GM15510 (cell line): ENCODE measurements around the gene TMEM272.

ENCODE experiments used
- POLR2A ChIP-seq: IDR thresholded peaks from 3 replicates; pipeline ENCODE4 v1.6.1; 2011; ENCODE audit warnings: borderline replicate concordance; ENCODE audit not compliant: insufficient read length; ENCODE audit errors: extremely low read depth

TMEM272 gene

DNA sequence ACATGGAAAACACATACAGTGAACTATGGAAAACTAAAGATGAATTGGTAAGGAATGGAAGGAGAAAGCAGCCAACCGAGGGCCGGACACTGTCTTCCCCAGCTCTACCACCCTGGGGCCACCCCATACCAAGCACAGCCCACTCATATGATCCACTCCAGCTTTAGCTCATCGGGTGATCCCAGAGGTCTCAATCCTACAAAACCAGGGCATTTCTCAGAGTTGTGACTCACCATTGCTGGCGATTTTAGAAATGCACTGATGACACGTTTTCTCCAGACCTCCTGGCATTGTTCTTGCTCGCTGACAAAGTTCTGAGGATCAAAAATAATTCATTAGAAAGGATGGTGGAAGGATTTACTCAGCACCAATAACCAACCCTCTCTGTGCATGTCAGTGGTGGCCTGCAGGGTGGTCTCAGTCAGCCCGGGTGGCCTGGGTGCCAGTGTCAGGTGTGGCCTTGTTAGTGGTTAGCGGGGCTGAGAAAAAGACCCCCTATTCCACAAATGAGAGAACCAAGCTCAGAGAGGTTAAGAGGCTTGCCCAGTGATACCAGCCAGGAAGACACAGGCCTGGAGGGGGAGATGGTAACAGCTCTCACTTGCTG lies 6.6 kb downstream of the TMEM272 start:
- TF ChIP-seq POLR2A, result no peak

GRCh38 chr13:51837016-51837415 lies 8.0 kb downstream of the TMEM272 start:
- TF ChIP-seq POLR2A, result no peak

DNA sequence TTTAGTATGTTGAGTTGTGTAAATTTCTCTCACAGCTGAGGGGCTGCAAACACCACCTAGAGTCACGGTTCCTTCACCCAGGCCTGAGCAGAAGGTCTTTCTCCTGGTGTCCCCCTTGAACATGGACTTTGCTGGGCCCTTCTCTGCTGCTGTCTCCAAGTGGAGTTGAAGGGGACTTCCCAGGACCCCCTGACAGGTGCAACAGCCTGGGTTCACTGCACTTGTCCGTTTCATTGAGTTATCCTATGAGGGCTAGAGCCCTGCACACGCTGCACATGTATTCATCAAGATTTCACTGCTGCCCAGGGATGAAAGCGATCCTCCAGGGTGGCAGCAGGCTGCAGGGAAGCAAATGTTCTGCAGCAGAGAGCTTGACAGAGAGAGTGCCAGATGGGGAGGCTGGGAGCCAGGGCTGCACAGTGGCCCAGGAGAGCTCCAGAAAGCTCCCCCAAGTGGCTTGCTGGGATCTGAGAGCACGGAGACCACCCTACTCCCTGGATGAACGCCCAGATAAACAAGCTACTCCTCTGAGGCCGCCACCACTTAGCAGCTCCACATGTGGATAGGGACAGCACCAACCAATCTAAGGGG lies 10.3 kb downstream of the TMEM272 start:
- TF ChIP-seq POLR2A, result no peak

DNA sequence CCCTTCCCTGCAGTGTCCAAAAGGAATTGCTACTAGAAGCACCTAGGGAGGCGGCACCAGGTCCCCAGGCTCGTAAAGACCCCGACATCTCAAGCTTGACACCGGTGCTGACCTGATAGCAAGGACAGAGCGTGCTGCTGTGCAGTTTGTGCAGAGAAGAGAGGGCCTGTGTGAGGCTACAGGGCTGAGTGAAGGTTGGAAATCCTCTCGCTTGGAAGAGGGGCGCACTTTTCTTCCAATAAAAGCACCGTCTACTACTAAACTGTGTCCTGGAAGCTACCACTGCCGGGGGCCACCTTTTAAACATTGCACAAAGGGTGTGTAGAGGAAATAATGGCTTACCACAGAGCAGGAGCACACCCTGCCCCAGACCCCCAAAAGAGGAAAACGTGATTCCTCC lies 11.0 kb downstream of the TMEM272 start:
- TF ChIP-seq POLR2A, result no peak

- no peak for TF ChIP-seq POLR2A
Measured at GRCh38 chr13:51832471-51833152, 12.4 kb downstream of the TMEM272 start.

DNA sequence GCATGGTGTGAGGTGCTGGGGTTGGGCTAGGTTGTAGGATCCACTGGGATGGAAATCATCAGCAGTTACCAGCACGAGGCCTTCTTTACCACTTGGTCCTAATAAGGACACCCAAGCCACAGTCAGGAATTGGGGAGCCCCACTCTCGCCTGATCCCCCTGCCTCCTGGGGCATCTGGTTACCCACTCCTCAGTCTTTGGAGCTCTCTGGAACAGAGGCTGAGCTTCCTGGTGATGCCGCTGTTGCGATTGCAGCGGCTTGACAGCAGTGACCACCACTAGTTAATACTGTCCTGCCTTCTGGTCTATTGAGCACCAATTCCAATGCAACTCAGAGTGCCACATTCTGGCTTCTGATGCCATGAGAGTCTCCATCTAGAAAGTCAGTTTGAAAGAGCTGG lies 13.5 kb downstream of the TMEM272 start:
- TF ChIP-seq POLR2A, result no peak

DNA sequence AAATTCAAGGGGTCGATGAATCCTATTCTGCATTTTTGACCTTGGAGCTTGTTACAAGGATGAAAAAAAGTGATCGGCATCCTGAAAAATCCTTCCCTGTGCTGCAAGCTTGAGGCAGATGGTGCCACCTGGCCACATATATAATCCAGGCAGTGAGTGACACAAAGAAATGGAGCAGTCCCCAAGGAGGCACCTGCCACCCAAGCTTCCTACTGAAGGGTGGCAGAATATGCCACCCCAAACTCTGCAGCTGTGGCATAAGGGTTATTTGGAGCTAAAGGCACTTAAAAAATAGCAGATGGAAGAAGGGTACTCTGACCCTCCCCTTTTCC lies 15.4 kb downstream of the TMEM272 start:
- no peak for TF ChIP-seq POLR2A

DNA sequence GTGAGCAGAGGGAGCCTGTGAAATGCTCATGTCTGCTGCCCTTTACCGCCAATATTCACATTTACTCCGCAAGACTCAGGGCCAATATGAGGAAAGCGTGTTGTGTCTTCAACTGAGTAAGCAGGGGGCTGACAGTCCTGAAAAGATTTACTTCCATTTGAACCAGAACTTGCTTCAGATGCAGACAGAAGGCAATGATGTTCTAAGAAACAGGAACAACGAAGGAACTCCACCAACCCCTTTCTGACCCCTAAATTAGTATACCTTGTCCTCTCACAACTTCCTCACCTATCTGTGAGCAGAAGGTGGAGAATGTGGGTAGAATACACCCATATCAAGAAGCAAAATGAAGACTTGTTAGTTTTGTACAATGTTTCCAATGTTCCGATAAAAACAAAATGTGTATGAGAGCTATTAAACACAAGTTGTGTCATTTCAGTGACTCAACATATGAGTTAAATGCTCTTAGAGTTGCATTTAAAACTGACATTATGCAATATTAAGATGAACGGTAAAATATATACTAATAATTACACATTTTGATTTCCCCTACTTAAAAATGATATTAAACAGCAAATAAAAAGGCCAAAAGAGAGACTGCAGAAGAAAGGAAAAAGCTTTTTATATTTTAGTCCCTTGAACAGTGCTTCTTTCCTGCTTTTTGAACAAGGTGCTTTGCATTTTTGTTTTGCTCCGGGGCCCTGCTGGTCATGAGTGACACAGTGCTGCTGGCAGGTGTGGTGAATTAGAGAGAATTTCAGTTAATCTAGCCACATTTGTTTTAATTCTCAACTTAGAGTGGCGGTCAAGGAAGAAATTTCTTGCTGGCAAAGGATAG lies 16.0 kb downstream of the TMEM272 start:
- TF ChIP-seq POLR2A, result no peak

DNA sequence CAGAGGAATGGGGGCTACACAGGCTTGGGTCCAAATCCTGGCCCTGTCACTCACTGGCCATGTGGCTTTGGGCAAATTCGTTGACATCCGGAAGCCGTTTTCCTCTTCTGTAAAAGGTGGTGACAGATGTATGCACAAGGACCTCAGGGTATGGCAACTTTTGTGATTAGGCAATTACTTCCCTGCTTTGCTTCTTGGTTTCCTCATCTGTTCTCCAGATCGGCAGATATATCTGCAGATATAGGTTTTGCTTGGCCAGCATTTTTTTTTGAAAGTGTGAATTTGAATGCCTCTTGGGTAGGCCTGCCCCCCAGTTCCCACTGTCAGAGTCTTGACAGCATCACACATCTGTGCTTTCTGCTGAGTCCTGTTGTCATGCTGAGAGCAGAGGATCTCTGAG lies 17.7 kb downstream of the TMEM272 start:
- TF ChIP-seq POLR2A, result no peak

DNA sequence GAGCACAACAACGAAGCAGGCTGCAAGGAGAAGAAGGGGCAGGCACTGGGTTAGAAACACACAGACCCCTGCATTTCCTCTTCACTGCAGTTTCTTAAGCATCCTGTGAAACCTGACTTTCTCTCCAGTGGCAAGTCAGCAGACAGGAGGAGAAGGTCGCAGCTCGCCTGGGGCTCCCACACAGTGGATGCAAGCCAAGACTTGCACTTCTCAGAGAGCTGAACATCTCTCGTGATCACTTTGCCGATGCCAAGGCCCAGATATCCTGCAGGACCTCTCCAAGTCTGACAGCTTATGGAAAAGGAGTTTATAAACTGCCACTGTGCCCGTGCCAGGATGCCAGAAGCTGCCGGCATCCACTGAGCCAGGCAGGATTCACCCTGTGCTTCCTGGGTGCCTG lies 18.4 kb downstream of the TMEM272 start:
- no peak for TF ChIP-seq POLR2A

DNA sequence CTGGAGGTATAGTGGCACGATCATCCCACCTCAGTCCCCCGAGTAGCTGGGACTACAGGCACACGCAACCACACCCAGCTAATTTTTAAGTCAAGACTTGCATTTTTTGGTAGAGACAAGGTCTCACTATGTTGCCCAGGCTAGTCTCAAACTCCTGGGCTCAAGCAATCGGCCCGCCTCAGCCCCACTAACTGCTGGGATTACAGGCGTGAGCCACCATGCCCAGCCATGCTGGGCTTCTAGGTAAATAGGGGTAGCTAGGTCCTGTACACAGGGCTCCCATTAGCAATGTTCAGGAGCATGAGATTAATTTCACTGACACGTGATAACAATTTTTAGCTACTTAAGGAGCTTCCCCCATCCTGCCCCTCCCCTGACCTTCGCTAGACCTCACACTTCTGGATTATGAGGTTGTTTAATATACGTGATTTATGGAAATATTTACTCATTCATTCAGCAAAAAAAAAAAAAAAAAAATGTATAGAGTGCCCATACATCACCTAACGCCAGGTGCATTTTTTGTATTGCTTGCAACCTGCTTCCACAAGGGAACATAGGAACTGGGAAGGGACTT lies 19.2 kb downstream of the TMEM272 start:
- TF ChIP-seq POLR2A, result no peak

DNA sequence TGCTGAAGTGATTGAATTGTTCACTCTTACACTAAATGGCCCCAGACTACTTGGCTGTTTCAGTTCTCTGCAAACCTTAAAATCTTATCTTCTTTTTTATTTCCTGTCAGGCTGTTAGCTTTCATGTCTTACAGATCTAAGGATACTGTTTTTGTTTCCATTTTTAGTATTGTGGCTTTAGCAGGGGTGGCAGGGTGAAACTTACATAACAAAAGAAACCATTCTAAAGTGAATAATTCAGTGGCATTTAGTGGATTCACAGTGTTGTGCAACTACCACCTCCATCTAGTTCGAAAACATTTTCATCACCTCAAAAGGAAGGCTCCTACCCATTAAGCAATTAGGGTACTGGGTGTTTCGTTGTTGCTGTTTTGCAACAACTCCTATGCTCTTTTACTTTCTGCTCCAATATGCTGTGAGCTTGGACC lies 19.8 kb downstream of the TMEM272 start:
- no peak for TF ChIP-seq POLR2A

DNA sequence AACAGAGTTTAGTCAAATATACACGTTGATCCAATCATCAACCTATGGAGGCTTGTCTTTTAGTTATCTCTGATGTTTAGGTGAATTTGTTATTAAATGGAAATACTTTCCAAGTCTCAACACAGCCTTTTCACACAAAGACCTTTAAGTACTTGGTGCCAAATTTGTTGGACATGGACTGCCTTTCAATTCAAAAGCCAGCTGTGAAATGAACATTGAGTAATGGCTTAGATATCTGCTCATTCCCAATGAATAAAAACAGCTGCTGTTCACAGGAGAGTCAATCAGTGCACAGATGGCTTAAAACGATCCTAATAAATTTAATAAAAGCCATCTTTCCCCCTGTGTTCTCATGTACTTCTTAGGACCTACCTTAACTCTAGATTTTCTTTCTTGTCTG lies 21.1 kb downstream of the TMEM272 start:
- no peak for TF ChIP-seq POLR2A

- no peak for TF ChIP-seq POLR2A
Measured at GRCh38 chr13:51823359-51823758, 21.6 kb downstream of the TMEM272 start.
